IPS DF 6.9 (cell line): ENCODE data around the gene TUBG1.

ENCODE experiments used
- DNase-seq: peaks from one replicate; pipeline ENCODE4 v3.0.0-alpha.2; 2013; ENCODE audit warnings: low read depth, low spot score
- H3K27ac ChIP-seq: one replicate; pipeline ENCODE4 v1.5.1; 2013; ENCODE audit warnings: low read length, control low read depth
- H3K27me3 ChIP-seq: 2 replicates; pipeline ENCODE4 v1.6.1; 2013; ENCODE audit warnings: mild to moderate bottlenecking, low read length; ENCODE audit not compliant: control insufficient read depth, insufficient read depth
- H3K36me3 ChIP-seq: 2 replicates; pipeline ENCODE4 v1.6.1; 2013; ENCODE audit warnings: low read length; ENCODE audit not compliant: control insufficient read depth, insufficient read depth
- H3K4me1 ChIP-seq: 2 replicates; pipeline ENCODE4 v1.6.1; 2013; ENCODE audit warnings: low read length; ENCODE audit not compliant: control insufficient read depth, insufficient read depth
- H3K4me3 ChIP-seq: 2 replicates; pipeline ENCODE4 v1.5.1; 2013; ENCODE audit warnings: mild to moderate bottlenecking, low read length
- H3K9me3 ChIP-seq: 2 replicates; pipeline ENCODE4 v1.6.1; 2013; ENCODE audit warnings: low read length, inconsistent platforms; ENCODE audit not compliant: control insufficient read depth, insufficient read depth
- WGBS: extraction: QIAGEN DNeasy Blood & Tissue Kit; methylation state at CpG from one replicate; pipeline ENCODE4 v1.1.7; 2013; ENCODE audit warnings: mixed read lengths, missing lambda C conversion rate; ENCODE audit not compliant: insufficient read length, insufficient coverage; 5-methylcytosine and 5-hydroxymethylcytosine counted together

TUBG1 gene

DNA sequence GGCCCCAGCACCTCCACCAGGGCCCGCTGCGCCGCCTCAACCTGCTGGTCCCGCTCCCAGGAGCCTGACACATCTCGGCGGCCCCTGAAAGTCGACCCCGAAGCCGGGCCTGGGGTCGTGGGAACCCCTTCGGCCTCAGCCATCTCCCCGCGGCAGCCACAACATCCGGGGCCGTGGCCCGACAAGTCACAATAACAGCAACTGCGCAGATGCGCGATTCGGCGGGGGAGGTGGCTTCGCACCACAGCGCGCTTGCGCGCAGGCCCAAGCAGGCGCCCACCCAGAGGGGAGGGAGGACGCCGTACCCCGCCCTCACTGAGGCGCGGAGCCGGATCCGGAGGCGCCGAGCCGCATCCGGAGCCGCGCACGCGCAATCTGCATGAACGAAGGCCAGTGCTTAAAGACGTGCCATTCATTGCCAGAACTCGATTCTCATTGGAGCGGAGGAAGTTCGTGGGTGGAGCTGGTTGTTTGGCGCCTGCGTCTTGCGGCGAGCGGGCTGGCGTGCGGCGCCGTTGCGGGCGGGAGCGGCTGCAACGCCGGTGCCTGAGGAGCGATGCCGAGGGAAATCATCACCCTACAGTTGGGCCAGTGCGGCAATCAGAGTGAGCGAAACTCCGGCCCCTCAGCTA lies at the start of gene TUBG1, which contains the start of gene RETREG3:
Gene TUBG1, plus strand, starts transcription at position 502 of the 632 bp plus-strand sequence. Its CDS starts 55 bp downstream, at position 557.
Gene RETREG3, minus strand, starts transcription at position 193 of the 632 bp plus-strand sequence. Its CDS starts 50 bp downstream, at position 143.
- H3K4me3 ChIP-seq = peak within 1 kb of the TSS; percentile 97
- peaks cover 1% of the 10 kb centered on the region; the same call in 1 of the 2 replicates for H3K9me3 ChIP-seq
- no peaks in the 10 kb centered on the region; the same call in 1 of the 2 replicates for H3K27me3 ChIP-seq
- peak; percentile 97 for DNase-seq
- H3K36me3 ChIP-seq = peaks cover 19% of the 10 kb centered on the region
- no peak within 1 kb of the TSS for H3K27ac ChIP-seq
- H3K4me1 ChIP-seq = peaks cover 1% of the 10 kb centered on the region; the same call in 1 of the 2 replicates
- no CpG with 5 or more reads among the region's 66 CpGs for WGBS

DNA sequence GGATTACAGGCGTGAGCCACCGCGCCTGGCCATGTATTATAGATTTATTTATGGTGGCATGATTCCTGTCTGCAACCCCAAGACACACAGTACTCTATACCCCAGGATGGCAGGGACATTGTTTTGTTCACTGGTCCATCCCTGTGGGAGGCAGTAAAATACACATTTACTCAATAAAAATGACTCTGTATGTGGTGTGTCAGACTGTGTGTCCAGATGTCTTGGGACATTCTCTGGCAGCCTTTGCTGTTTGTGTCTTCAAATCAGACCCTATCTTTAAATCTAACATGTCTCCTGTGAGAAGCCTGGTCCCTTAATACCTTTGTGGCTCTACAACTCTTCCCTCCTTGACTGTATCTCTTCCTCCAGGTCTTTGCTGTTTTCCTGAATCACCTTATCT lies 49.2 kb upstream of the TUBG1 start:
- Histone ChIP-seq H3K4me1 (peaks cover 3% of the 10 kb centered on the region; the same call in 1 of the 2 replicates), H3K4me3 (no peak overlapping the region), H3K27ac (no peak overlapping the region), H3K27me3 (no peaks in the 10 kb centered on the region), H3K9me3 (no peaks in the 10 kb centered on the region), H3K36me3 (peaks cover 7% of the 10 kb centered on the region)
- no peak for DNase-seq
- WGBS = no CpG with 5 or more reads among the region's 3 CpGs

DNA sequence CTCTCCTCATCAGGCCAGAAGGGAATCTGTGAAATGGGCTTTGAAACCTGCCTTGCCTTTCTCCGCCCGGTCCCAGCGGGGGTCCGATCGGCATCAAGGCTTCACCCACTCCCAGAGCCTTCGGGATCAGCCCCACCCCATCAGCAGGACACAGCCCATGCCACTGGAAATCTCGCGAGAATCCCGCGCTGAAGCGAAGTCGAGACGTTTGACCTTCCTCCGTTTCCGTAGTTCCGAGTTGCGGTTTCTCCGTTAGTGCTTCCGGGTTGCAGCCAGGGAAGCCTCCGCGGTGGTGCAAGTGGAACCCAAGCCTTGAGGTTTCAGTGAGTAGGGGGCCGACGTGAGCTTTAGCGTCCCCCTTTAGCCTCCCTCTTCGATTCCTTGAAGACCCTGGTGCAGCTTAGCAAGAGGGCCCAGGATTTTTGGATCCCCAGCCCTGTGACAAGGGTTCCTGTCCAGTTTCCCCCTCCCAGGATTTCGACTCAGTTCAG lies 47.5 kb upstream of the TUBG1 start, which contains the start of gene COASY:
Gene COASY, plus strand, starts transcription at position 252 of the 491 bp plus-strand sequence. CDS start 475 bp downstream, outside the sequence.
- DNase-seq = peak; percentile 98
- H3K36me3 ChIP-seq = peaks cover 10% of the 10 kb centered on the region
- H3K27me3 ChIP-seq = no peaks in the 10 kb centered on the region
- no CpG with 5 or more reads among the region's 26 CpGs for whole genome bisulfite sequencing
- no peak within 1 kb of the TSS for H3K27ac ChIP-seq
- peak within 1 kb of the TSS; percentile 78 for H3K4me3 ChIP-seq
- H3K9me3 ChIP-seq = no peaks in the 10 kb centered on the region
- peaks cover 3% of the 10 kb centered on the region; the same call in 1 of the 2 replicates for H3K4me1 ChIP-seq

DNA sequence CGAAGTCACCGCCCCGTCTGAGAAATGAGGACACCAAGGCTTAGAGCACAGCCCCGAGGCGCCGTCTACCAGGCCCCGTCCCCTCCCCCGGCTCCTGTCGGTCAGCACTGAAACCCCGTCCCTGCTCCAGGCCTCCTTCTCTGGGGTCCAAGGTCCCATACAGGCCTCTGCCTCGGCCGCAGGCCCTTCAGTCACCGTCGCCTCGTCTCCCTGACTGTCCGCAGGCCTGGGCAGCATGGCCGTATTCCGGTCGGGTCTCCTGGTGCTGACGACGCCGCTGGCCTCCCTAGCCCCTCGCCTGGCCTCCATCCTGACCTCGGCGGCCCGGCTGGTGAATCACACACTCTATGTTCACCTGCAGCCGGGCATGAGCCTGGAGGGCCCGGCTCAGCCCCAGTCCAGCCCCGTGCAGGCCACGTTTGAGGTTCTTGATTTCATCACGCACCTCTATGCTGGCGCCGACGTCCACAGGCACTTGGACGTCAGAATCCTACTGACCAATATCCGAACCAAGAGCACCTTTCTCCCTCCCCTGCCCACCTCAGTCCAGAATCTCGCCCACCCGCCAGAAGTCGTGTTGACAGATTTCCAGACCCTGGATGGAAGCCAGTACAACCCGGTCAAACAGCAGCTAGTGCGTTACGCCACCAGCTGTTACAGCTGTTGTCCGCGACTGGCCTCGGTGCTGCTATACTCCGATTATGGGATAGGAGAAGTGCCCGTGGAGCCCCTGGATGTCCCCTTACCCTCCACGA lies 46.9 kb upstream of the TUBG1 start:
- Histone ChIP-seq H3K36me3 (peaks cover 10% of the 10 kb centered on the region), H3K4me3 (peak overlapping the region; percentile 78), H3K9me3 (no peaks in the 10 kb centered on the region), H3K27ac (no peak overlapping the region), H3K27me3 (no peaks in the 10 kb centered on the region), H3K4me1 (peaks cover 3% of the 10 kb centered on the region; the same call in 1 of the 2 replicates)
- no CpG with 5 or more reads among the region's 48 CpGs for WGBS
- no peak for DNase-seq

DNA sequence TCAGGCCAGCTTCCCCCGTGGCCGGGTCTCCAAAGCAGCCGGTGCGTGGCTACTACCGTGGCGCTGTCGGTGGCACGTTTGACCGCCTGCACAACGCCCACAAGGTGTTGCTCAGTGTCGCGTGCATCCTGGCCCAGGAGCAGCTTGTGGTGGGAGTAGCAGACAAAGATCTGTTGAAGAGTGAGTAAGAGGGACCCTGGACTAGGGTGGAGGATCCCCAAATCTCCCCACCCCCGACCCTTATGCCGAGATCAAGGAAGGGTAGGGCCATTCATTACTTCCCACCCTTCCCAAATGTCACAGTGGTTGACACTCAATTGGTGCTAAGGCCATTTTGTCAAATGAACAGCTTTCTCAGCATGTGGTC lies 46.4 kb upstream of the TUBG1 start:
- Histone ChIP-seq H3K9me3 (no peaks in the 10 kb centered on the region), H3K27me3 (no peaks in the 10 kb centered on the region), H3K27ac (no peak overlapping the region), H3K4me1 (peaks cover 3% of the 10 kb centered on the region; the same call in 1 of the 2 replicates), H3K36me3 (peaks cover 10% of the 10 kb centered on the region), H3K4me3 (peak overlapping the region; percentile 78; the same call in 1 of the 2 replicates)
- no peak for DNase-seq
- WGBS = no CpG with 5 or more reads among the region's 14 CpGs

DNA sequence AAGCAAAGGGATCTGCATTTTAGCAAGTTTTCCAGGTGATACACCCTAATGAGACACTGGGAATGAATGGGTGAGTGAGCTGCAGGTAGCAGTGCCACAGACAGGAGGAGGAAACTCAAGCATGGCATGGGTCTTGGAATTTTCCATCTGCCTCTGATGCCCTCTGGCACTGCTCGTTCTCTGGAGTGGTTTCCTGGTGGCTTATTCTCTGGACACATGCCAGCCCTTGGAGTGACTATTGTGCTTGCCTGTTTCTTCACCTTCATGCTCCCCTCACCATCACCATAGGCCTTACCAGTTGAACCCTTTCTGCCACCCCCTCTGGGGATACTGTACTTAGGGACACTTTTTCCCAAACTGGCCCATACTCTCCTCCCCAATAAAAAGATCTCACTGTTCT lies 45.9 kb upstream of the TUBG1 start:
- Histone ChIP-seq H3K36me3 (peaks cover 12% of the 10 kb centered on the region), H3K4me1 (peaks cover 3% of the 10 kb centered on the region; the same call in 1 of the 2 replicates), H3K4me3 (no peak overlapping the region), H3K27me3 (no peaks in the 10 kb centered on the region), H3K9me3 (no peaks in the 10 kb centered on the region), H3K27ac (no peak overlapping the region)
- no peak for DNase-seq
- no CpG with 5 or more reads among the region's 1 CpG for WGBS

DNA sequence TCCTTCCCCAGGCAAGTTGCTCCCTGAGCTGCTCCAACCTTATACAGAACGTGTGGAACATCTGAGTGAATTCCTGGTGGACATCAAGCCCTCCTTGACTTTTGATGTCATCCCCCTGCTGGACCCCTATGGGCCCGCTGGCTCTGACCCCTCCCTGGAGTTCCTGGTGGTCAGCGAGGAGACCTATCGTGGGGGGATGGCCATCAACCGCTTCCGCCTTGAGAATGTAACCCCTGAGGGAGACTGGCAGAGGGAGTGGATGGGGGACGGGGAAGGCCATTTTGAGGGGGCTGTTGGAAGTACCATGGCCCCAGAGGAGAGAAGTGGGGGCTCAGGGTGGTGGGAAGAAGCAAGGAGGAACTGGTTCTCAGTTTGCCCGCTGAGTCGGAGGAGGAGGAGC lies 45.5 kb upstream of the TUBG1 start:
- peaks cover 15% of the 10 kb centered on the region for H3K36me3 ChIP-seq

DNA sequence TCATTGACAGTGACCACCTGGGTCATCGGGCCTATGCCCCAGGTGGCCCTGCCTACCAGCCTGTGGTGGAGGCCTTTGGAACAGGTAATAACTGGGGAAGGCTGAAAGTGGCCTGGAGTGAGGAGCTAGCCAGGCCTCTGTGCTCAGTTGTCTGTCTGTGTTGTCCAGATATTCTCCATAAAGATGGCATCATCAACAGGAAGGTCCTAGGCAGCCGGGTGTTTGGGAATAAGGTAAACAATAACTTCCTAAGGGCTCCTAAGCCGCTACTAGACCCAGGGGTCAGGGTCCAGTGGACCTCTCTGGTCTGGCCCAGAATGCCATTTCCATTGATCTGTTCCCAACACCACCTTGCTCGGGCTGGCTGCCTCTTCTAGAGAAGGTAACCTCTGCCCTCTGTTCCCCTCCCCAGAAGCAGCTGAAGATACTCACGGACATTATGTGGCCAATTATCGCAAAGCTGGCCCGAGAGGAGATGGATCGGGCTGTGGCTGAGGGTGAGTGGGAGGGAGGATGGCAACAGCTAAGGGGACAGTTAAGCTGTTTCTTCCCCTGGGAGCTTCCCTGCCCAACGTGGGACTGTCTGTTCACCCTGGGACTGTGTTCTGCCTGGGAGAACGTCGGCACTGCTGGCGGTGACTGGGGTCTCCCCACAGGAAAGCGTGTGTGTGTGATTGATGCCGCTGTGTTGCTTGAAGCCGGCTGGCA lies 44.5 kb upstream of the TUBG1 start:
- Histone ChIP-seq H3K27ac (no peak overlapping the region), H3K27me3 (no peaks in the 10 kb centered on the region), H3K9me3 (no peaks in the 10 kb centered on the region), H3K36me3 (peaks cover 24% of the 10 kb centered on the region), H3K4me3 (no peak overlapping the region), H3K4me1 (peaks cover 3% of the 10 kb centered on the region; the same call in 1 of the 2 replicates)
- no peak for DNase-seq
- WGBS = no CpG with 5 or more reads among the region's 15 CpGs

More for the DNA sequence above, 45.5 kb upstream of the TUBG1 start:
- Histone ChIP-seq H3K9me3 (no peaks in the 10 kb centered on the region), H3K27me3 (no peaks in the 10 kb centered on the region), H3K4me1 (peaks cover 3% of the 10 kb centered on the region; the same call in 1 of the 2 replicates), H3K4me3 (no peak overlapping the region), H3K27ac (no peak overlapping the region)
- DNase-seq = no peak
- no CpG with 5 or more reads among the region's 9 CpGs for WGBS

DNA sequence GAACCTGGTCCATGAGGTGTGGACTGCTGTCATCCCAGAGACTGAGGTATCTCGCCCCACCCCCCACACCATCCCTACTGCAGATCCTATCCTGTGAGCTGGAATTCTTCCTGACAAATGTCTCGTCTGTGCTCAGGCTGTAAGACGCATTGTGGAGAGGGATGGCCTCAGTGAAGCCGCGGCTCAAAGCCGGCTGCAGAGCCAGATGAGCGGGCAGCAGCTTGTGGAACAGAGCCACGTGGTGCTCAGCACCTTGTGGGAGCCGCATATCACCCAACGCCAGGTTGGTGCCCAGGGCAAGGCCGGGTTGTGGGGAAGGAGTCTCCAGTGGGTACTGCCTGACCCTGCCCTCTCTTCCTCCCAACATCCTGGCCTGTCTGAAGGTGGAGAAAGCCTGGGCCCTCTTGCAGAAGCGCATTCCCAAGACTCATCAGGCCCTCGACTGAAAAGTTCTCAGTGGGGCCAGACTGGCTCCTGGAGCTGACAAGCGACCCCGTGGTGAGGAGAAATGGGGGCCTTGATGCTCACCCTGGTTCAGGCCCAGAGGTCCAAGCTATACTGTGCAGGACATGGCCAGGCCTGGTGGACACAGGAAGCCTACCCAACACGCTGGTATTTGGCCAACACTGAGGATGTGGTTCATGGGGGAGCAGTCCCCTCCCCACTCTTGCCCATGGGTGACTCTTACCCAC lies 43.8 kb upstream of the TUBG1 start:
- Histone ChIP-seq H3K36me3 (peaks cover 27% of the 10 kb centered on the region), H3K27ac (no peak overlapping the region), H3K4me1 (peaks cover 3% of the 10 kb centered on the region; the same call in 1 of the 2 replicates), H3K4me3 (no peak overlapping the region), H3K27me3 (no peaks in the 10 kb centered on the region), H3K9me3 (no peaks in the 10 kb centered on the region)
- no peak for DNase-seq
- no CpG with 5 or more reads among the region's 16 CpGs for WGBS
